Right hindlimb (tissue), 1 donor: ENCODE measurements around the gene SETDB1.
"Not testable (repeated sequence)": the region's sequence is repeated elsewhere in the genome, so short reads cannot be mapped to it uniquely, and the experiment has no call there.

Experiments used
- DNase-seq: peaks from one replicate; pipeline ENCODE4 v3.0.0-alpha.2; 2018

Gene SETDB1

GRCh38 chr1:150926097-150926741, at the start of gene SETDB1:
TSS of gene SETDB1 (plus strand) at chr1:150926363. CDS start at chr1:150927715, 1,352 bp downstream.
- peak; percentile 97 for DNase-seq

GRCh38 chr1:150878931-150879330, 47.2 kb upstream of the SETDB1 start:
- DNase-seq: not testable (repeated sequence)

GRCh38 chr1:150881331-150882070, 44.7 kb upstream of the SETDB1 start:
- no peak for DNase-seq

GRCh38 chr1:150883121-150883520, 43.0 kb upstream of the SETDB1 start:
- DNase-seq: not testable (repeated sequence)

- no peak for DNase-seq
Observed at GRCh38 chr1:150887018-150887417, 39.1 kb upstream of the SETDB1 start, which contains the start of gene CTXND2. TSS of gene CTXND2 (plus strand) at chr1:150887136. CDS start at chr1:150912315, 25,179 bp downstream.

GRCh38 chr1:150888727-150889126, 37.4 kb upstream of the SETDB1 start:
- DNase-seq: no peak

GRCh38 chr1:150890033-150890416, 36.1 kb upstream of the SETDB1 start:
- DNase-seq: no peak

- no peak for DNase-seq
Observed at GRCh38 chr1:150893336-150893913, 32.7 kb upstream of the SETDB1 start.

GRCh38 chr1:150895618-150896017, 30.5 kb upstream of the SETDB1 start:
- DNase-seq: no peak

GRCh38 chr1:150899795-150900194, 26.4 kb upstream of the SETDB1 start:
- DNase-seq: not testable (repeated sequence)

GRCh38 chr1:150902346-150902745, 23.8 kb upstream of the SETDB1 start:
- no peak for DNase-seq

- no peak for DNase-seq
Observed at GRCh38 chr1:150902751-150903150, 23.4 kb upstream of the SETDB1 start.

- no peak for DNase-seq
Observed at GRCh38 chr1:150905301-150905700, 20.9 kb upstream of the SETDB1 start.

GRCh38 chr1:150906329-150906728, 19.8 kb upstream of the SETDB1 start:
- DNase-seq: no peak

GRCh38 chr1:150906813-150907212, 19.4 kb upstream of the SETDB1 start:
- DNase-seq: no peak

- no peak for DNase-seq
Observed at GRCh38 chr1:150909585-150910180, 16.5 kb upstream of the SETDB1 start.

- DNase-seq: no peak
Observed at GRCh38 chr1:150912623-150913022, 13.5 kb upstream of the SETDB1 start.

- no peak for DNase-seq
Observed at GRCh38 chr1:150917387-150917786, 8.8 kb upstream of the SETDB1 start.

- peak; percentile 46 for DNase-seq
Observed at GRCh38 chr1:150922519-150922975, 3.6 kb upstream of the SETDB1 start.

GRCh38 chr1:150925080-150925479, 1.1 kb upstream of the SETDB1 start:
- no peak for DNase-seq

GRCh38 chr1:150927624-150928023, 1.5 kb downstream of the SETDB1 start:
- DNase-seq: no peak

- no peak for DNase-seq
Observed at GRCh38 chr1:150928286-150928685, 2.1 kb downstream of the SETDB1 start.

GRCh38 chr1:150928775-150929174, 2.6 kb downstream of the SETDB1 start:
- DNase-seq: not testable (repeated sequence)
